HepG2 (cell line): ENCODE measurements around the gene TP73.

Source experiments
- EP300 ChIP-seq, 3 experiments: sonication (generic) in 1 of 3; formaldehyde crosslinking in 1 of 3; IDR thresholded peaks; 2 replicates each; pipeline versions ENCODE4 v1.5.1 to v1.6.1; 2011 to 2020; ENCODE audit warnings: low read depth in 2 of 3, low read length in 2 of 3, borderline replicate concordance in 1 of 3, improper control_type of control experiment in 1 of 3, mild to moderate bottlenecking in 1 of 3, missing genetic modification reagents in 1 of 3, moderate library complexity in 1 of 3
- FOXA1 ChIP-seq, 2 experiments: fragments of 450-650 bp in 1 of 2; sonication (generic) in 1 of 2; formaldehyde crosslinking in 1 of 2; IDR thresholded peaks; 2 replicates each; pipeline versions ENCODE4 v1.4.0 to v1.6.1; 2016 to 2020; ENCODE audit warnings: missing genetic modification reagents in 1 of 2
- POLR2A ChIP-seq, 2 experiments: IDR thresholded peaks; 2 replicates each; pipeline ENCODE4 v1.6.1; 2011; ENCODE audit warnings: low read depth in 2 of 2, low read length in 2 of 2, mild to moderate bottlenecking in 1 of 2, moderate library complexity in 1 of 2; ENCODE audit not compliant: insufficient read depth in 1 of 2
- POLR2AphosphoS5 ChIP-seq: IDR thresholded peaks from 2 replicates; pipeline ENCODE4 v1.6.1; 2012; ENCODE audit warnings: low read depth, low read length

- TF ChIP-seq POLR2A (IDR thresholded peaks at IDR 0.05; ENCODE audit: insufficient read depth in 1 of 2, low read depth in 2 of 2, low read length in 2 of 2) (no peak), EP300 (IDR thresholded peaks at IDR 0.05; ENCODE audit: low read depth in 2 of 2, low read length in 2 of 2) (no peak), EP300 (CRISPR knock-in tag; IDR thresholded peaks at IDR 0.05; ENCODE audit: borderline replicate concordance) (no peak), POLR2AphosphoS5 (no peak), FOXA1 (IDR thresholded peaks at IDR 0.05) (no peak), FOXA1 (CRISPR knock-in tag; IDR thresholded peaks at IDR 0.05) (no peak)
Observed at GRCh38 chr1:3631320-3632260, 20.7 kb upstream of the TP73 start.
